ENCODE measurements around the gene SH3BP2. TPM values are rescaled to one million over a fixed set of nuclear protein-coding genes. Genes with fewer than 3 reads are reported as not detected.

The SH3BP2 gene
- total RNA-seq, 4 donors from 2014 or later, result 26.2 to 109 (median 66.0) TPM

DNA sequence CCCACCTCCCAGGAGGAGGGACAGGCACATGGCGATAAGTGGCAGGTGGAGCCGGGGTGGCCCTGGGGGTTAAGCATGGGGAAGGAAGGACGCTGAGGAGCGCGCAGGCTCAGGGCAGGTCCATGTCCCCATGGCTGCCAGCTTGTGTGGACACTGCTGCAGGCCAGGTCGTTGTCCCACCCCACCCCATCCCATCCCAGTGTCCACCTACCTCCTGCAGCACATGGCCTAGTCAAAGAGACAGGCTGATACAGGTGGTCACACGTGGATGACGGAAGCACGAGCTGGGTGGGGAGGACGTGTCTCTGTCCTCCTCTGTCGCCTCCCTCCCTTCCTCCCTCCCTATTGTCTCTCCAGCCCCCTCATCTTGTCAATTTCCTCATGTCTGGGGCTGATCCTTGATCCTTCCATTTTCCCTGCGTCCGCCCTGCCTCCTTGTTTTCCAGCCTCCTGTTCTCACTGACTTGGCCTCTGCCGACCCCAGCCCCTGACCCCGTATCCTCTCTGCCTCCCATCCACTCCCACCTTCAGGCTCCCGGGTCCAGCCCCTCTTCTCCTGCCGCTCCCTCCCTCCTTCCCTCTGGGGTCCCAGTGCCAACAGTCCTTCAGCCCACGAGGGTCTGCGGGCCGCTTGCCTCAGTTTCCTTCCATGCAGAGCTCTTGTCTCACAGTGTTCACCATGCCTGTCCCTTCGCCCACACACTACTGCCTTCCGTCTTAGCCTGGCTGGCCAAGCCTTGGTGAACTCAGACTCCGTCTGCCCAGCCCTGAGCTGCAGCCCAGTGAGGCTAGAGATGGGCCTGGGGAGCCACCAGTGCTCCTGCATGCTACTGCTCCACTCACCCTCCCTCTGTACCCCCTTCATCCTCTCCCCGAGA is 35.2 kb downstream of the SH3BP2 start:
- TF ChIP-seq, protein P1, sequence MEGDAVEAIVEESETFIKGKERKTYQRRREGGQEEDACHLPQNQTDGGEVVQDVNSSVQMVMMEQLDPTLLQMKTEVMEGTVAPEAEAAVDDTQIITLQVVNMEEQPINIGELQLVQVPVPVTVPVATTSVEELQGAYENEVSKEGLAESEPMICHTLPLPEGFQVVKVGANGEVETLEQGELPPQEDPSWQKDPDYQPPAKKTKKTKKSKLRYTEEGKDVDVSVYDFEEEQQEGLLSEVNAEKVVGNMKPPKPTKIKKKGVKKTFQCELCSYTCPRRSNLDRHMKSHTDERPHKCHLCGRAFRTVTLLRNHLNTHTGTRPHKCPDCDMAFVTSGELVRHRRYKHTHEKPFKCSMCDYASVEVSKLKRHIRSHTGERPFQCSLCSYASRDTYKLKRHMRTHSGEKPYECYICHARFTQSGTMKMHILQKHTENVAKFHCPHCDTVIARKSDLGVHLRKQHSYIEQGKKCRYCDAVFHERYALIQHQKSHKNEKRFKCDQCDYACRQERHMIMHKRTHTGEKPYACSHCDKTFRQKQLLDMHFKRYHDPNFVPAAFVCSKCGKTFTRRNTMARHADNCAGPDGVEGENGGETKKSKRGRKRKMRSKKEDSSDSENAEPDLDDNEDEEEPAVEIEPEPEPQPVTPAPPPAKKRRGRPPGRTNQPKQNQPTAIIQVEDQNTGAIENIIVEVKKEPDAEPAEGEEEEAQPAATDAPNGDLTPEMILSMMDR (IDR thresholded peaks at IDR 0.05), result no peak
- ATAC-seq (ENCODE audit: low FRiP score) (no peak), DNase-seq (ENCODE audit: low spot score) (no peak)

DNA sequence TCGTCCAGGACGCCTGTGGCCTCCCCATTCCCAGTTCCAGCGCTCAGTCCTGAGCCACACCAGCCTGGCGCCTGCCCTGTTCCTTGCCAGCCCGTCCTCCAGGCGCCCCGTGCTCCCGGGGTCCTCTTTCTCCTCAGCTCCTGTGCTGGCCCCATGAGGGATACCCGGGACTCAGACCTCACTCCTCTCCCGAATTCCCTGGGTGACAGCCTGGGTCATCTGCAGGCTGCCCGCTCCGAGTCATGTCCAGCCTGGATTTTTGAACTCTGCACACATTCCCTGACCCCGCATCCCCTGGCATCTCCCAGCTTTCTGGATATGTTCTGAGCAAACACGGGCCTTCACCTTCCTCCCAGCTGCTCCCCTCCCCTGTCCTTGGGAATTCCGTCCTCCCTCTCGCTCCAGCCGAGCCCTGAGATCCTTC is 35.9 kb downstream of the SH3BP2 start:
- DNase-seq (ENCODE audit: low spot score) (no peak), ATAC-seq (ENCODE audit: low FRiP score) (no peak)
- TF ChIP-seq, protein P1 (IDR thresholded peaks at IDR 0.05), result no peak

DNA sequence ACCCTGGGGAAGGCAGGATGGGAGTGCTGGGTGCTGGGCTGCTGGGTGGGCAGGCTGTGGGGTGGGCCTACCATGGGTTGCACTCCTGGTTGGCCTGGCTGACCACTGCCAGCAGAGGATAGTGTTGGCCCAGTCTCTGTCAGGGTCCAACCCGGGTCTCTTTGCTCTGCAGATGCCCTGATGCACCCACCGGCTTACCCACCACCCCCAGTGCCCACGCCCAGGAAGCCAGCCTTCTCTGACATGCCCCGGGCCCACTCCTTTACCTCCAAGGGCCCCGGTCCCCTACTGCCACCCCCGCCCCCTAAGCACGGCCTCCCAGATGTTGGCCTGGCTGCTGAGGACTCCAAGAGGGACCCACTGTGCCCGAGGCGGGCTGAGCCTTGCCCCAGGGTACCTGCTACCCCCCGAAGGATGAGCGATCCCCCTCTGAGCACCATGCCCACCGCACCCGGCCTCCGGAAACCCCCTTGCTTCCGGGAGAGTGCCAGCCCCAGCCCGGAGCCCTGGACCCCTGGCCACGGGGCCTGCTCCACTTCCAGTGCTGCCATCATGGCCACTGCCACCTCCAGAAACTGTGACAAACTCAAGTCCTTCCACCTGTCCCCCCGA is 36.5 kb downstream of the SH3BP2 start:
- TF ChIP-seq, protein P1 (IDR thresholded peaks at IDR 0.05), result no peak
- DNase-seq (ENCODE audit: low spot score) (no peak), ATAC-seq (ENCODE audit: low FRiP score) (no peak)

DNA sequence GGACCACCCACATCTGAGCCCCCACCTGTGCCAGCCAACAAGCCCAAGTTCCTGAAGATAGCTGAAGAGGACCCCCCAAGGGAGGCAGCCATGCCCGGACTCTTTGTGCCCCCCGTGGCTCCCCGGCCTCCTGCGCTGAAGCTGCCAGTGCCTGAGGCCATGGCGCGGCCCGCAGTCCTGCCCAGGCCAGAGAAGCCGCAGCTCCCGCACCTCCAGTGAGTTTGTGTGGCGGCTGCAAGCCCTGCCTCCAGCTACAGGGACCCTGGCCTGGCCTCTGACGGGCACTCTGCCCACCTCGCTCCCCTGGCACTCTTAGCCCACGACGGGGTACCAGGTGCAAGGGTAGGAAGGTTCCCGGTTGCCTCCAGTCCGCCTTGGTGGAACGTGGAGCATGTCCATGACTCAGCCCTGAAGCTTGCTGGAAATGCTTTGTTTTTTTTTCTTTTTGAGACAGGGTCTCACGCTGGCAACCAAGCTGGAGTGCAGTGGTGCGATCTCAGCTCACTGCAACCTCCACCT is 37.1 kb downstream of the SH3BP2 start:
- ATAC-seq (ENCODE audit: low FRiP score), result no peak
- TF ChIP-seq, protein P1 (IDR thresholded peaks at IDR 0.05), result no peak
- no peak for DNase-seq (ENCODE audit: low spot score)

DNA sequence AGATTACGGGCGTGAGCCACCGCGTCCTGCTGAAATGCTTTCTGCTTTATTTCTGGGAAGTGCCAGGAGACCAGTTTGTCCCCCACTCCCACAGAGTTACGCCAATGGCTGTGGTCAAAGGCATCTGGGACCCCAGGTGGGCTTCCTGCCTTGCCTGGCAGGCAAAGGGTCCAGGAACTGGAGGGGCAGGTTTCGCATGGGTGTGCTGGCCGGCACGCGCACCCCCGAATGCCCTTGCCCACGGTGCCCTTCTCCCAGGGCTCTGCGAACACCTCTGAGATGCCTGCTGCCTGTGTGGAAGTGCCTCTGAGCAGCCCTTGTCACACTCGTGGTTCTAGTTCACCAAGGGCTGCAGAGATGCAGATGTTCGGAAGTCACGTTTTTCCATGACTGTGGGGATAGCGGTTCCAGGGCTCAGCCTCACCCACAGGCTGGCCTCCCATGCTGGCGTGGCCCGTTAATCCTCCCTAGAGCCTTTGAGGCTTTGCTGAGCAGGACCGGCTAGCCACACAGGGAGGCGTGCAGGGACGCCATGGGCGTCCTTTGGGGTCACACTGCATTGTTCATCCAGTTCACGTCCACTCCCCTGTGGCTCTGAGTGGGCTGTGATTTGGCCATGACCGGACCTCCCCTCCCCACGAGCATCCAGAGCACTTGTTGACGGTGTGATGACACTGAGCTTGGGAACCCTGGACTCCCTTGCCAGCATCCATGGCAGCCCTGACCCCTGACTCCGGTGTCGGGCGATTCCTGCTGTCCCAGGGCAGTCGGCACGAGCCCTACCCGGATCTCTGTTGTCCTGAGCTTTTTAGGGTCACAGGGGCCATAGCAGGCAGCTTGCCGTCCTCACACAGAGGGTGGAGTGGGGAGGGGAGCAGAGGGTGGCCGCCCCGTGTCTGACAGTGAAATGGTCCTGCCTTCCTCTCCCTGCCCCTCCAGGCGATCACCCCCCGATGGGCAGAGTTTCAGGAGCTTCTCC is 38.0 kb downstream of the SH3BP2 start:
- DNase-seq (ENCODE audit: low spot score), result no peak
- TF ChIP-seq, protein P1 (IDR thresholded peaks at IDR 0.05), result no peak
- ATAC-seq (ENCODE audit: low FRiP score), result no peak

DNA sequence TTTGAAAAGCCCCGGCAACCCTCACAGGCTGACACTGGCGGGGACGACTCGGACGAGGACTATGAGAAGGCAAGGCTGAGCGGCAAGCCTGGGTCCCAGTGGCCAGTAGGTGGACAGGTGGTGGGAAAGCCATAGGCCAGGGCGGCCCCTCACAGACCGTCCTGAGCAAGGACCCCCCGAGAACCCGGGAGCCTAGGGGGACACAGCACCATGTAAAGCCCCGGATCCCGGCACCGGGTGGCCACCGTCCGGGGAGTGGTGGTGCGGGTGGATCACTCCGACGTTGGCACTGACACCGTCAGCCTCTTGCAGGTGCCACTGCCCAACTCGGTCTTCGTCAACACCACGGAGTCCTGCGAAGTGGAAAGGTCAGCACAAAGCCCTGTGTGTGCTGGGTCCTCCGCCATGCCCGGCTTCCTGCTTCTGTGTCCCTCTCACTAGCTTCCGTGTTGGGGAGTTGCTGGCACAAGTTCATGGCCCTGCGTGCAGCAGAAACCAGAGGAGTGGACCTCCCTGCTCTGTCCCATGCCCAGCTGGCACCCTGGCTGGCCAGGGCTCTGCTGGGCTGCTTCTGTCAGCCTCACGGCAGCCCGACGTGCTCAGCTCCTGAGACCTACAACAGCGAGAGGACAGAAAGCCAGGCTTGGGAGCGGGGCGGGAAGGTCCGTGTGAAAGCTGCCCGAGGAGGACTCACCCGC is 38.9 kb downstream of the SH3BP2 start:
- TF ChIP-seq, protein P1 (IDR thresholded peaks at IDR 0.05), result no peak
- DNase-seq (ENCODE audit: low spot score) (no peak), ATAC-seq (ENCODE audit: low FRiP score) (no peak)

Measured in omental fat pad (tissue), 4 donors.